K562 (cell line): ENCODE results near the gene GABARAPL2. TPM values are rescaled to one million over a fixed set of nuclear protein-coding genes. Genes with fewer than 3 reads are reported as not detected.

ENCODE experiments used
- DDX20 ChIP-seq: fragments of 450-650 bp; IDR thresholded peaks from 2 replicates; pipeline ENCODE4 v1.6.1; 2016; ENCODE audit warnings: missing genetic modification characterization, low read depth, mild to moderate bottlenecking, missing compliant biosample characterization, moderate library complexity
- KLF16 ChIP-seq: IDR thresholded peaks from 2 replicates; pipeline ENCODE4 v1.6.1; 2016; ENCODE audit warnings: antibody characterized with exemption
- NFIC ChIP-seq: fragments of 450-650 bp; IDR thresholded peaks from 2 replicates; pipeline ENCODE4 v1.6.1; 2017; ENCODE audit warnings: mild to moderate bottlenecking, inconsistent platforms
- POLR2AphosphoS5 ChIP-seq: IDR thresholded peaks from 2 replicates; pipeline ENCODE4 v1.6.1; 2011; ENCODE audit warnings: mild to moderate bottlenecking, low read depth, low read length, moderate library complexity; ENCODE audit not compliant: control insufficient read depth, insufficient read depth
- RBM39 ChIP-seq: fragments of 200-400 bp; formaldehyde crosslinking; optimal IDR thresholded peaks from 2 replicates; pipeline ENCODE3; 2018; ENCODE audit warnings: low read depth, low read length
- TAL1 ChIP-seq: fragments of 450-650 bp; IDR thresholded peaks from 2 replicates; pipeline ENCODE4 v1.6.1; 2016; ENCODE audit warnings: mild to moderate bottlenecking
- WHSC1 ChIP-seq: IDR thresholded peaks from one replicate; pipeline ENCODE4 v1.6.1; 2012; ENCODE audit warnings: low read length, control low read depth, inconsistent platforms
- XRCC3 ChIP-seq: fragments of 450-650 bp; IDR thresholded peaks from 2 replicates; pipeline ENCODE4 v1.6.1; 2017; ENCODE audit warnings: mild to moderate bottlenecking, moderate library complexity
- ZNF143 ChIP-seq: sonication (generic); formaldehyde crosslinking; IDR thresholded peaks from 2 replicates; pipeline ENCODE4 v1.9.0; 2022; ENCODE audit warnings: mild to moderate bottlenecking, missing genetic modification reagents
- ZNF212 ChIP-seq: fragments of 450-650 bp; formaldehyde crosslinking; IDR thresholded peaks from 2 replicates; pipeline ENCODE4 v1.4.0; 2020; ENCODE audit warnings: mild to moderate bottlenecking
- polyA plus RNA-seq, 8 experiments: library from polyadenylated mRNA; depleted of rRNA in 4 of 8; stranded (reverse) in 5 of 8; unstranded in 3 of 8; fragments of >200 nt; fragmentation: Nextera tagmentation in 2 of 8; fragmentation: Illumina TruSeq in 1 of 8; extraction: Ambion mirVana in 2 of 8; extraction: Trizol in 1 of 8; gene quantifications; 2 replicates each; pipeline versions ENCODE4 v1.2.1 to v1.2.3, GENCODE V29; 2011 to 2014; ENCODE audit warnings: inconsistent platforms in 1 of 8, missing spikeins in 1 of 8
- total RNA-seq, 7 experiments: library from RNA; depleted of rRNA in 6 of 7; stranded (reverse); fragments of >200 nt in 6 of 7; fragmentation: Illumina TruSeq in 2 of 7; extraction: Trizol in 2 of 7; gene quantifications; 2 replicates each; pipeline versions ENCODE4 v1.2.1 to v1.2.3, GENCODE V29; 2011 to 2021; ENCODE audit warnings: low replicate concordance in 1 of 7
- TF ChIP-seq, protein P1 (sequence below): fragments of 250-450 bp; sonication (Bioruptor Pico); IDR thresholded peaks from 2 replicates; pipeline ENCODE4 v1.5.0; 2022; ENCODE audit warnings: mild to moderate bottlenecking
- TF ChIP-seq, protein P2 (sequence below): sonication (generic); formaldehyde crosslinking; IDR thresholded peaks from 2 replicates; pipeline ENCODE4 v1.8.0; 2023; ENCODE audit warnings: mild to moderate bottlenecking, missing genetic modification reagents
- TF ChIP-seq, protein P3 (sequence below): sonication (generic); formaldehyde crosslinking; IDR thresholded peaks from 2 replicates; pipeline ENCODE4 v1.8.1; 2023; ENCODE audit warnings: mild to moderate bottlenecking, missing genetic modification reagents
- TF ChIP-seq, protein P4 (sequence below): fragments of 250-450 bp; sonication (Bioruptor Pico); IDR thresholded peaks from 2 replicates; pipeline ENCODE4 v1.6.1; 2021; ENCODE audit warnings: mild to moderate bottlenecking
- TF ChIP-seq, protein P5 (sequence below): fragments of 450-650 bp; formaldehyde crosslinking; conservative IDR thresholded peaks from 2 replicates; pipeline ENCODE4 v1.4.0; 2022; ENCODE audit warnings: mild to moderate bottlenecking, missing genetic modification characterization

The GABARAPL2 gene
- total and polyA plus RNA-seq, 9 of the 15 experiments (the other 6 are each of a cell fraction or from before 2014, with no cell fraction given): 42.1 to 288 (median 91.8) TPM

DNA sequence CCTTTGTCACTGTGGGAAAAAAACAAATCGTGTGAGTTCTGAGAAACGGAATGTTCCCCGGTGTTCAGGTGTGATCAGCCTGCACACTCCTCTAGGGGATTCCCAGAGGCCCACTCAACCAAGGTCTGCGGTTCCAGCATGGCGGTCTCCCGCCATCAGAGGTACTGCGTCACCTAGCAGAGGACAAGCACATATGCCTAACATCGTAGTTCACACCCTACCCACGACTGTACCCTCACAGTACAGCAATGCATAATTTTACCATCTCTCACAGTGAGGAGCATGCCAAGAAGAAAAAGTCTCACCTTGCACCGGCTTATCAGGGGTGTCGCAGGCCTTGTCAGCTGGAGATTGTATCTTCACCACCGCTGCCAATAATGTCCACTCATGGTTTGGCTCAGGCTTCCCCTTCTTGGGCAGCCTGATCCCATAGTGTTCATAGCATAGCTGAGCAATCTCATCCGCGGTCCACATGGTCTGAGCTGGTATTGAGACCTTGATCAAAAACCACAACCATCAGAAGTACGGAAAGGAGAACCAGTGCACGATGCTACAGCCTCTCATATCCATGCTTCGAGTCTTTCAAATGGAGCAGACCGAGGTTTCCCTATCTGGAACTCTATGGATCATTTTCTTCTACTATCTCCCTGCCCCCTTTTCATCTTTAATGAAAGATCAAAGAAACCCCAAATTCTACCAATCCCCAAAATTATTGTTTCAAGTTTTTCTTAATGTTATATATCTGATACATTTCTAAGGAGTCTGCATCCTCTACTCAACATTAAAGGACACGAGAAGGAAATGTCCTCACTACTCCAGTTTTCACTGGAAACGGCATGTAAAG is 54.4 kb downstream of the GABARAPL2 start (continued):
- TF ChIP-seq WHSC1 (no peak), NFIC (peak; percentile 52), XRCC3 (no peak), DDX20 (tag) (no peak), ZNF212 (CRISPR knock-in tag) (no peak), RBM39 (no peak), ZNF143 (CRISPR knock-in tag) (no peak), POLR2AphosphoS5 (peak; percentile 60; the same call in 1 of the 2 replicates), KLF16 (0 out of 2 replicates have a peak, but pooled peaks have one; percentile 56), TAL1 (peak; percentile 79)
- TF ChIP-seq, protein P1, sequence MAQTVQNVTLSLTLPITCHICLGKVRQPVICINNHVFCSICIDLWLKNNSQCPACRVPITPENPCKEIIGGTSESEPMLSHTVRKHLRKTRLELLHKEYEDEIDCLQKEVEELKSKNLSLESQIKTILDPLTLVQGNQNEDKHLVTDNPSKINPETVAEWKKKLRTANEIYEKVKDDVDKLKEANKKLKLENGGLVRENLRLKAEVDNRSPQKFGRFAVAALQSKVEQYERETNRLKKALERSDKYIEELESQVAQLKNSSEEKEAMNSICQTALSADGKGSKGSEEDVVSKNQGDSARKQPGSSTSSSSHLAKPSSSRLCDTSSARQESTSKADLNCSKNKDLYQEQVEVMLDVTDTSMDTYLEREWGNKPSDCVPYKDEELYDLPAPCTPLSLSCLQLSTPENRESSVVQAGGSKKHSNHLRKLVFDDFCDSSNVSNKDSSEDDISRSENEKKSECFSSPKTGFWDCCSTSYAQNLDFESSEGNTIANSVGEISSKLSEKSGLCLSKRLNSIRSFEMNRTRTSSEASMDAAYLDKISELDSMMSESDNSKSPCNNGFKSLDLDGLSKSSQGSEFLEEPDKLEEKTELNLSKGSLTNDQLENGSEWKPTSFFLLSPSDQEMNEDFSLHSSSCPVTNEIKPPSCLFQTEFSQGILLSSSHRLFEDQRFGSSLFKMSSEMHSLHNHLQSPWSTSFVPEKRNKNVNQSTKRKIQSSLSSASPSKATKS (CRISPR knock-in tag): no peak
- TF ChIP-seq, protein P2, sequence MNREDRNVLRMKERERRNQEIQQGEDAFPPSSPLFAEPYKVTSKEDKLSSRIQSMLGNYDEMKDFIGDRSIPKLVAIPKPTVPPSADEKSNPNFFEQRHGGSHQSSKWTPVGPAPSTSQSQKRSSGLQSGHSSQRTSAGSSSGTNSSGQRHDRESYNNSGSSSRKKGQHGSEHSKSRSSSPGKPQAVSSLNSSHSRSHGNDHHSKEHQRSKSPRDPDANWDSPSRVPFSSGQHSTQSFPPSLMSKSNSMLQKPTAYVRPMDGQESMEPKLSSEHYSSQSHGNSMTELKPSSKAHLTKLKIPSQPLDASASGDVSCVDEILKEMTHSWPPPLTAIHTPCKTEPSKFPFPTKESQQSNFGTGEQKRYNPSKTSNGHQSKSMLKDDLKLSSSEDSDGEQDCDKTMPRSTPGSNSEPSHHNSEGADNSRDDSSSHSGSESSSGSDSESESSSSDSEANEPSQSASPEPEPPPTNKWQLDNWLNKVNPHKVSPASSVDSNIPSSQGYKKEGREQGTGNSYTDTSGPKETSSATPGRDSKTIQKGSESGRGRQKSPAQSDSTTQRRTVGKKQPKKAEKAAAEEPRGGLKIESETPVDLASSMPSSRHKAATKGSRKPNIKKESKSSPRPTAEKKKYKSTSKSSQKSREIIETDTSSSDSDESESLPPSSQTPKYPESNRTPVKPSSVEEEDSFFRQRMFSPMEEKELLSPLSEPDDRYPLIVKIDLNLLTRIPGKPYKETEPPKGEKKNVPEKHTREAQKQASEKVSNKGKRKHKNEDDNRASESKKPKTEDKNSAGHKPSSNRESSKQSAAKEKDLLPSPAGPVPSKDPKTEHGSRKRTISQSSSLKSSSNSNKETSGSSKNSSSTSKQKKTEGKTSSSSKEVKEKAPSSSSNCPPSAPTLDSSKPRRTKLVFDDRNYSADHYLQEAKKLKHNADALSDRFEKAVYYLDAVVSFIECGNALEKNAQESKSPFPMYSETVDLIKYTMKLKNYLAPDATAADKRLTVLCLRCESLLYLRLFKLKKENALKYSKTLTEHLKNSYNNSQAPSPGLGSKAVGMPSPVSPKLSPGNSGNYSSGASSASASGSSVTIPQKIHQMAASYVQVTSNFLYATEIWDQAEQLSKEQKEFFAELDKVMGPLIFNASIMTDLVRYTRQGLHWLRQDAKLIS (CRISPR knock-in tag): no peak
- TF ChIP-seq, protein P3, sequence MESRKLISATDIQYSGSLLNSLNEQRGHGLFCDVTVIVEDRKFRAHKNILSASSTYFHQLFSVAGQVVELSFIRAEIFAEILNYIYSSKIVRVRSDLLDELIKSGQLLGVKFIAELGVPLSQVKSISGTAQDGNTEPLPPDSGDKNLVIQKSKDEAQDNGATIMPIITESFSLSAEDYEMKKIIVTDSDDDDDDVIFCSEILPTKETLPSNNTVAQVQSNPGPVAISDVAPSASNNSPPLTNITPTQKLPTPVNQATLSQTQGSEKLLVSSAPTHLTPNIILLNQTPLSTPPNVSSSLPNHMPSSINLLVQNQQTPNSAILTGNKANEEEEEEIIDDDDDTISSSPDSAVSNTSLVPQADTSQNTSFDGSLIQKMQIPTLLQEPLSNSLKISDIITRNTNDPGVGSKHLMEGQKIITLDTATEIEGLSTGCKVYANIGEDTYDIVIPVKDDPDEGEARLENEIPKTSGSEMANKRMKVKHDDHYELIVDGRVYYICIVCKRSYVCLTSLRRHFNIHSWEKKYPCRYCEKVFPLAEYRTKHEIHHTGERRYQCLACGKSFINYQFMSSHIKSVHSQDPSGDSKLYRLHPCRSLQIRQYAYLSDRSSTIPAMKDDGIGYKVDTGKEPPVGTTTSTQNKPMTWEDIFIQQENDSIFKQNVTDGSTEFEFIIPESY (CRISPR knock-in tag): peak; percentile 96
- TF ChIP-seq, protein P4, sequence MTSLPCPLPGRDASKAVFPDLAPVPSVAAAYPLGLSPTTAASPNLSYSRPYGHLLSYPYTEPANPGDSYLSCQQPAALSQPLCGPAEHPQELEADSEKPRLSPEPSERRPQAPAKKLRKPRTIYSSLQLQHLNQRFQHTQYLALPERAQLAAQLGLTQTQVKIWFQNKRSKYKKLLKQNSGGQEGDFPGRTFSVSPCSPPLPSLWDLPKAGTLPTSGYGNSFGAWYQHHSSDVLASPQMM: no peak
- TF ChIP-seq, protein P5, sequence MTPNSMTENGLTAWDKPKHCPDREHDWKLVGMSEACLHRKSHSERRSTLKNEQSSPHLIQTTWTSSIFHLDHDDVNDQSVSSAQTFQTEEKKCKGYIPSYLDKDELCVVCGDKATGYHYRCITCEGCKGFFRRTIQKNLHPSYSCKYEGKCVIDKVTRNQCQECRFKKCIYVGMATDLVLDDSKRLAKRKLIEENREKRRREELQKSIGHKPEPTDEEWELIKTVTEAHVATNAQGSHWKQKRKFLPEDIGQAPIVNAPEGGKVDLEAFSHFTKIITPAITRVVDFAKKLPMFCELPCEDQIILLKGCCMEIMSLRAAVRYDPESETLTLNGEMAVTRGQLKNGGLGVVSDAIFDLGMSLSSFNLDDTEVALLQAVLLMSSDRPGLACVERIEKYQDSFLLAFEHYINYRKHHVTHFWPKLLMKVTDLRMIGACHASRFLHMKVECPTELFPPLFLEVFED (CRISPR knock-in tag): no peak
